HepG2 (cell line): ENCODE measurements around the gene GNG4. TPM values are rescaled to one million over a fixed set of nuclear protein-coding genes. Genes with fewer than 3 reads are reported as not detected.

Experiments used
- HDAC1 ChIP-seq: sonication (generic); formaldehyde crosslinking; IDR thresholded peaks from 2 replicates; pipeline ENCODE4 v1.5.1; 2020; ENCODE audit warnings: mild to moderate bottlenecking, missing genetic modification reagents
- KLF12 ChIP-seq: sonication (generic); formaldehyde crosslinking; IDR thresholded peaks from 2 replicates; pipeline ENCODE4 v1.4.0; 2020; ENCODE audit warnings: missing genetic modification reagents, borderline replicate concordance
- KLF16 ChIP-seq, 2 experiments: sonication (generic) in 1 of 2; formaldehyde crosslinking in 1 of 2; IDR thresholded peaks; 2 replicates each; pipeline versions ENCODE4 v1.6.1 to v1.8.0; 2016 to 2023; ENCODE audit warnings: missing genetic modification reagents in 2 of 2, missing compliant biosample characterization in 1 of 2
- MNT ChIP-seq: fragments of 450-650 bp; IDR thresholded peaks from 2 replicates; pipeline ENCODE4 v1.6.1; 2016
- NCOA5 ChIP-seq: sonication (generic); formaldehyde crosslinking; IDR thresholded peaks from 2 replicates; pipeline ENCODE4 v1.4.0; 2020; ENCODE audit warnings: missing genetic modification reagents
- NFE2L2 ChIP-seq: fragments of 150-350 bp; IDR thresholded peaks from 2 replicates; pipeline ENCODE4 v1.6.1; 2014; ENCODE audit warnings: low read length
- REST ChIP-seq, 2 experiments: IDR thresholded peaks; 2 replicates each; pipeline ENCODE4 v1.6.1; 2011 to 2012; ENCODE audit warnings: low read length in 2 of 2, borderline replicate concordance in 1 of 2, low read depth in 1 of 2, mild to moderate bottlenecking in 1 of 2, moderate library complexity in 1 of 2
- TFAP4 ChIP-seq: sonication (generic); IDR thresholded peaks from 2 replicates; pipeline ENCODE4 v1.6.1; 2016; ENCODE audit warnings: low read depth, borderline replicate concordance
- THRA ChIP-seq: sonication (generic); formaldehyde crosslinking; IDR thresholded peaks from 2 replicates; pipeline ENCODE4 v1.4.0; 2020; ENCODE audit warnings: missing genetic modification reagents, borderline replicate concordance
- ZBTB20 ChIP-seq: sonication (generic); formaldehyde crosslinking; IDR thresholded peaks from 2 replicates; pipeline ENCODE4 v1.8.1; 2023; ENCODE audit warnings: missing genetic modification reagents, low read depth, mild to moderate bottlenecking, borderline replicate concordance
- ZHX2 ChIP-seq, 2 experiments: sonication (generic) in 1 of 2; formaldehyde crosslinking in 1 of 2; IDR thresholded peaks; 2 replicates each; pipeline versions ENCODE4 v1.6.1 to v1.9.0; 2014 to 2022; ENCODE audit warnings: antibody characterized with exemption in 1 of 2, borderline replicate concordance in 1 of 2, inconsistent platforms in 1 of 2, low read depth in 1 of 2, missing genetic modification reagents in 1 of 2
- ZKSCAN8 ChIP-seq: IDR thresholded peaks from 2 replicates; pipeline ENCODE4 v1.6.1; 2016; ENCODE audit warnings: borderline replicate concordance, missing genetic modification reagents, missing compliant biosample characterization
- ZNF205 ChIP-seq: IDR thresholded peaks from 2 replicates; pipeline ENCODE4 v1.6.1; 2018; ENCODE audit warnings: missing biosample characterization, missing genetic modification reagents
- ZNF670 ChIP-seq: sonication (generic); formaldehyde crosslinking; IDR thresholded peaks from 2 replicates; pipeline ENCODE4 v1.8.0; 2022; ENCODE audit warnings: mild to moderate bottlenecking, missing genetic modification reagents, borderline replicate concordance
- ZNF792 ChIP-seq: IDR thresholded peaks from 2 replicates; pipeline ENCODE4 v1.6.1; 2016
- polyA plus RNA-seq, 8 experiments: library from polyadenylated mRNA; depleted of rRNA in 3 of 8; stranded (reverse) in 7 of 8; unstranded in 1 of 8; fragments of >200 nt; fragmentation: Illumina TruSeq in 4 of 8; extraction: Trizol in 4 of 8; gene quantifications; 2 replicates each; pipeline versions ENCODE4 v1.2.1 to v1.2.3, GENCODE V29; 2011 to 2016; ENCODE audit warnings: low read depth in 4 of 8, missing spikeins in 1 of 8, mixed read lengths in 1 of 8; ENCODE audit not compliant: insufficient read depth in 1 of 8
- total RNA-seq, 5 experiments: library from RNA; depleted of rRNA; stranded (reverse); fragments of >200 nt; fragmentation: Illumina TruSeq; extraction: Trizol; gene quantifications; 2 replicates each; pipeline ENCODE4 v1.2.3, GENCODE V29; 2016; ENCODE audit warnings: low read depth in 1 of 5

Gene GNG4
- total and polyA plus RNA-seq, 2 of the 13 experiments (the other 11 are each of a cell fraction or from before 2014, with no cell fraction given), result 27.1 to 69.5 TPM

- TF ChIP-seq REST (IDR thresholded peaks at IDR 0.05; ENCODE audit: borderline replicate concordance in 1 of 2, low read depth in 1 of 2, low read length in 2 of 2) (0 out of 4 replicates have a peak, but pooled peaks of 1 of the 2 experiments have one; percentile 15), ZKSCAN8 (CRISPR knock-in tag) (no peak), ZNF670 (CRISPR knock-in tag) (0 out of 2 replicates have a peak, but pooled peaks have one; percentile 43), THRA (CRISPR knock-in tag) (peak; percentile 35; the same call in 1 of the 2 replicates), MNT (peak; percentile 15; the same call in 1 of the 2 replicates), TFAP4 (peak; percentile 88), KLF16 (CRISPR knock-in tag; IDR thresholded peaks at IDR 0.05) (0 out of 4 replicates have a peak, but pooled peaks of 1 of the 2 experiments have one; percentile 40), NCOA5 (CRISPR knock-in tag) (no peak), NFE2L2 (no peak), KLF12 (no peak), ZHX2 (IDR thresholded peaks at IDR 0.05; ENCODE audit: low read depth) (peak; percentile 33; the same call in 1 of the 2 replicates), ZHX2 (CRISPR knock-in tag; IDR thresholded peaks at IDR 0.05; ENCODE audit: borderline replicate concordance) (no peak), ZBTB20 (CRISPR knock-in tag) (peak; percentile 60; the same call in 1 of the 2 replicates), HDAC1 (CRISPR knock-in tag) (peak; percentile 77), ZNF205 (0 out of 2 replicates have a peak, but pooled peaks have one; percentile 51), ZNF792 (CRISPR knock-in tag) (peak; percentile 76)
Observed at GRCh38 chr1:235614442-235614954, 35.1 kb downstream of the GNG4 start (continued).
